Lower lobe of right lung (tissue), 2 donors: ENCODE results near the gene CDRT4. TPM values are rescaled to one million over a fixed set of nuclear protein-coding genes. Genes with fewer than 3 reads are reported as not detected.

ENCODE experiments used
- ATAC-seq, 2 donors: fragments of 200-7000 bp; cut with Tn5 transposase; one replicate each; pipeline ENCODE4 v1.9.1; 2020 to 2022; ENCODE audit warnings: mild to moderate bottlenecking in 2 of 2, moderate library complexity in 2 of 2
- DNase-seq: peaks from one replicate; pipeline ENCODE4 v3.0.0-alpha.2; 2020
- H3K27ac ChIP-seq: fragments of 200-600 bp; one replicate; pipeline ENCODE4 v1.8.0; 2022
- H3K27me3 ChIP-seq: fragments of 200-600 bp; one replicate; pipeline ENCODE4 v1.8.0; 2022; ENCODE audit warnings: low read depth
- H3K36me3 ChIP-seq: fragments of 200-600 bp; one replicate; pipeline ENCODE4 v1.8.0; 2022; ENCODE audit warnings: mild to moderate bottlenecking
- H3K4me1 ChIP-seq: fragments of 200-600 bp; one replicate; pipeline ENCODE4 v1.8.0; 2022
- H3K4me3 ChIP-seq: fragments of 200-600 bp; one replicate; pipeline ENCODE4 v1.8.0; 2022; ENCODE audit warnings: mild to moderate bottlenecking
- H3K9me3 ChIP-seq: fragments of 200-600 bp; one replicate; pipeline ENCODE4 v1.8.0; 2022
- intact Hi-C: fragments of 100-400 bp; cut with DNase I; formaldehyde crosslinking; loops from one replicate; pipeline ENCODE4 v1.11.0; 2022
- total RNA-seq: library from RNA; stranded (reverse); fragmentation: NEBNext Ultra II Directional; extraction: Animal tissue kit (Norgen Biotek cat#: 25700); gene quantifications from one replicate; pipeline ENCODE4 v1.2.1, GENCODE V29; 2021
- TF ChIP-seq, protein P1 (sequence below): fragments of 200-600 bp; IDR thresholded peaks from one replicate; pipeline ENCODE4 v1.8.0; 2022; ENCODE audit warnings: antibody characterized with exemption, mild to moderate bottlenecking
- donor health status: DM: no; HTN: yes; CAD: no; lungs with severe emphysema.

CDRT4 gene
- total RNA-seq, 1 donor from 2014 or later: 13.4 TPM

DNA sequence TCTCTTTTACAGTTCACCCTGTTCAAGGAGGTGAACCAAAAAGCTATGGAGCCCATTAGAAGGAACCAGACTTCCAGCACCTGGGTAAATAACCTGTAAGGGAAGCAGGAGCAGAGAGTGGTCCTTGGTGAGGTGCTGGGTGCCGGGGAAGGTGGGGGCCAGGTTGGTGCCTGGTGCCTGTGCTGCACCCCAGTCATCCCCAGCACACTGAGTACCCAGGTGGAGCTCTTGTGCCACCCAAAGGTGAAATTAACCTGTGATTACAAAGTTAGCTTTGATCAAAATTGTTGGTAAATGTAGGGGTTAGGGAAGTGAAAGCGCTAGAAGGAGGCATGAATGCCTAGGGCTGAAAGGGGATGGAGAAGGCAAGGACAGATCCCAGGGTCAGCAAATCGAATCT is 58.6 kb downstream of the CDRT4 start:
- Histone ChIP-seq H3K27me3 (no peaks in the 10 kb centered on the region), H3K36me3 (no peaks in the 10 kb centered on the region), H3K4me1 (peaks cover 12% of the 10 kb centered on the region), H3K4me3 (no peak overlapping the region), H3K27ac (peak overlapping the region; percentile 69), H3K9me3 (no peaks in the 10 kb centered on the region)
- DNase-seq (no peak), ATAC-seq (no peak)
- TF ChIP-seq, protein P1, sequence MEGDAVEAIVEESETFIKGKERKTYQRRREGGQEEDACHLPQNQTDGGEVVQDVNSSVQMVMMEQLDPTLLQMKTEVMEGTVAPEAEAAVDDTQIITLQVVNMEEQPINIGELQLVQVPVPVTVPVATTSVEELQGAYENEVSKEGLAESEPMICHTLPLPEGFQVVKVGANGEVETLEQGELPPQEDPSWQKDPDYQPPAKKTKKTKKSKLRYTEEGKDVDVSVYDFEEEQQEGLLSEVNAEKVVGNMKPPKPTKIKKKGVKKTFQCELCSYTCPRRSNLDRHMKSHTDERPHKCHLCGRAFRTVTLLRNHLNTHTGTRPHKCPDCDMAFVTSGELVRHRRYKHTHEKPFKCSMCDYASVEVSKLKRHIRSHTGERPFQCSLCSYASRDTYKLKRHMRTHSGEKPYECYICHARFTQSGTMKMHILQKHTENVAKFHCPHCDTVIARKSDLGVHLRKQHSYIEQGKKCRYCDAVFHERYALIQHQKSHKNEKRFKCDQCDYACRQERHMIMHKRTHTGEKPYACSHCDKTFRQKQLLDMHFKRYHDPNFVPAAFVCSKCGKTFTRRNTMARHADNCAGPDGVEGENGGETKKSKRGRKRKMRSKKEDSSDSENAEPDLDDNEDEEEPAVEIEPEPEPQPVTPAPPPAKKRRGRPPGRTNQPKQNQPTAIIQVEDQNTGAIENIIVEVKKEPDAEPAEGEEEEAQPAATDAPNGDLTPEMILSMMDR: no peak
- intact Hi-C loops: no loop called here

- Histone ChIP-seq H3K36me3 (no peaks in the 10 kb centered on the region), H3K4me1 (peaks cover 12% of the 10 kb centered on the region), H3K27me3 (no peaks in the 10 kb centered on the region), H3K27ac (no peak overlapping the region), H3K9me3 (no peaks in the 10 kb centered on the region), H3K4me3 (no peak overlapping the region)
- TF ChIP-seq, protein P1: no peak
- ATAC-seq: no peak
- no peak for DNase-seq
- intact Hi-C loops: no loop called here
Observed at GRCh38 chr17:15406081-15406480, 61.3 kb downstream of the CDRT4 start.

DNA sequence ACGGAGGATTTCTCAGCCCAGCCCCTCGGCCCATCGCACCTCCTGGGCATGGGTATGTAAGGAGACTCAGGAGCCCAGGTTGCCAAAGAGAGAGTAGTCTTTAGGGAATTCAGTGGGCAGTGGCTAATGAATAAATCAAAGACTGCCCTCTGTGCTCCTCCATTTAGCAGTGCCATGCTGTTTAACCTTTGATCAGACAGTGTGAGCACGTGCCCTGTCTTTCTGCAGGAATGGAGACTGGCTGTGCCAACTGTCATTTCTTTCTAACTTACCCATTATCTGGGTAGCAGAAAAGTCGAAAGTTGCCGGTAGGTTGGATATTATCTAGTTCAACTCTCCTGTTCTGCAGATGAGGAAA is 62.4 kb downstream of the CDRT4 start:
- no peaks in the 10 kb centered on the region for H3K9me3 ChIP-seq
- H3K27ac ChIP-seq: no peak overlapping the region
- no peak overlapping the region for H3K4me3 ChIP-seq
- peaks cover 1% of the 10 kb centered on the region for H3K4me1 ChIP-seq
- TF ChIP-seq, protein P1: no peak
- no peak for ATAC-seq
- intact Hi-C loops: no loop called here
- no peaks in the 10 kb centered on the region for H3K27me3 ChIP-seq
- no peak for DNase-seq
- no peaks in the 10 kb centered on the region for H3K36me3 ChIP-seq

DNA sequence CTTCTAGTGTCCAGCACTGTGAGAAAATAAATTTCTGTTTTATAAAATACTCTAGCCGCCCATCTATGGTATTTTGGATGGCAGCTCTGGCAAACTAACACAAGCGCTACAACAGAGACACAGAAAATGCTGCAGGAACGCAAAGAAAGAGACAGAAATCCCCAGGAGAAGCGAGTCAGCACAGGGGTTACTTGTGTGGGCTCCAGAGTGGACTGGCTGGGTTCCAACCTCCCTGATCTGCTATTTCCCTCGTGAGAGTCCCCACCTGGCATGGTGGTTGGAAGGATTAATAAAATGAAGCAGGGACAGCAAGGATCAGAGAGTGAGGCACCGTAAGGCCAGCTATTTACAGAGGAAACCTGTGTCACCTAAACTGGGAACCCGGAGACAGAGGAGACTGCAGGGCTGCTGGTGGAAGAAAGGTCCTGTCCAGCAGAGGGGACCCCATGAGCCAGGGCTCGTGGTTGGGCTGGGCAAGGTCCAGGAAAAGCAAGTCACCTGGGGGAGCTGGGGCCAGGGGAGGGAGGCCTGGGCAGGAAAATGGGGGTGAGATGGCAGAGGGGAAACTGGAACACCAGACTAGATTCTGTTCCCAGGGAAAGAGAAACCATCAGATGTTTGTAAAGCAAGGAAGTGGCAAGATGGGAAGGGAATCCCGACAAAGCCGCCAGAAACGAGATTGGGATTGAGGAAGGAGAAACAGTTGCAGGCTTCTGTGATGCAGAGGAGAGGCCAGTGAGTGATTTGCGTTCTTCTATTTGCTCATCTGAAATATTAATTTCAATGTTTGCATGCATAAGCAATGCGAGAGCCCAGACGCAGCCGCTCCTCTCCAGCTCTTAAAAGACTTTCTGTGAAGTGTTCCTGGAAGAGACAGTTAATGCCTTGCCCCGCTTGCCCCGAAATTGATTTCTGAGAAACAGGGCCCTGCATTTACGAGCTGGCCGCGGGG is 63.0 kb downstream of the CDRT4 start:
- Histone ChIP-seq H3K27ac (no peak overlapping the region), H3K4me1 (no peaks in the 10 kb centered on the region), H3K4me3 (no peak overlapping the region), H3K27me3 (no peaks in the 10 kb centered on the region), H3K36me3 (no peaks in the 10 kb centered on the region), H3K9me3 (no peaks in the 10 kb centered on the region)
- TF ChIP-seq, protein P1: no peak
- no peak for DNase-seq
- peak in 1 of 2 donors; percentile 14 for ATAC-seq
- intact Hi-C loops: no loop called here

DNA sequence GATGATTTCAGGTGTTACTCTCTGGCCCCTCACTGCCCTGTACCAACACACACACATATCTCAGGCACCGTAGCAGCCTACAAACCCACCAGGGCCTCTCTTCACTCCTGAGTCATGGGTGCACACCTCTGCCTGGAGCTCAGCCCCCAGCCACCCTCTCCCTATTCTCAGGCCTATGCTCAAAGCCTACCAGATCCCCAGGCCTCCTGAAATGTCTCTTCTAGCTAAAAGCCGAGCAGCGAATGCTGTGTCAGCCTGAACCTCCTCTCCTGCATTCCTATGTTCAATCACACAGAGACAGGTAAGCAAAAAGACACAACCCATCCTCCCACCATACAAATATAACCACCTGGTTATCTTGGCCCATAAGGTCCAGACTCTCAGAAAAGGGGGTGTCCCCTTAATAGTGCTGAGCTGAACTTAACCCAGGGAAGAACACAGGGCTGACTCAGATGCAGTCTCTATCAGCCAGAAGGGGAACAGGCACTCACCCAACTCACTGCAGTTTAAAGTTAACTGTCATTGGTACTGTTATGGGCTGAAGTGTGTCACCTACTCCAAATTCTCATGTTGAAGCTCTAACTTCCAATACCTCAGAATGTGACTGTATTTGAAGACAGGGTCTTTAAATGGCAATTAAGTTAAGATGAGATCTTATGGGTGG is 64.0 kb downstream of the CDRT4 start:
- TF ChIP-seq, protein P1: no peak
- no peak for ATAC-seq
- Histone ChIP-seq H3K4me3 (no peak overlapping the region), H3K27me3 (no peaks in the 10 kb centered on the region), H3K9me3 (no peaks in the 10 kb centered on the region), H3K4me1 (no peaks in the 10 kb centered on the region), H3K27ac (no peak overlapping the region), H3K36me3 (no peaks in the 10 kb centered on the region)
- DNase-seq: no peak
- intact Hi-C loops: no loop called here
